Smooth muscle cell (in vitro differentiated cells): ENCODE measurements around the gene PLD1. TPM values are rescaled to one million over a fixed set of nuclear protein-coding genes. Genes with fewer than 3 reads are reported as not detected.
"Not testable (repeated sequence)": the region's sequence is repeated elsewhere in the genome, so short reads cannot be mapped to it uniquely, and the experiment has no call there.

ENCODE experiments used
- DNase-seq: peaks from one replicate; lab custom pipeline; 2025; ENCODE audit not compliant: unreplicated experiment; lab: John Stamatoyannopoulos, UW
- H2AFZ ChIP-seq: fragments of 200-600 bp; sonication (generic); 2 replicates; pipeline ENCODE4 v1.6.0; 2016; ENCODE audit warnings: antibody characterized with exemption, low read depth, mild to moderate bottlenecking
- H3F3A ChIP-seq: fragments of 200-600 bp; sonication (generic); 2 replicates; pipeline ENCODE4 v1.6.0; 2017; ENCODE audit warnings: antibody characterized with exemption, low read depth
- H3K27ac ChIP-seq: fragments of 200-600 bp; sonication (generic); 2 replicates; pipeline ENCODE4 v1.5.1; 2016; ENCODE audit warnings: low read depth, mild to moderate bottlenecking
- H3K27me3 ChIP-seq: fragments of 200-600 bp; sonication (generic); 2 replicates; pipeline ENCODE4 v1.6.1; 2016; ENCODE audit warnings: low read depth, mild to moderate bottlenecking
- H3K36me3 ChIP-seq: fragments of 200-600 bp; sonication (generic); 2 replicates; pipeline ENCODE4 v1.5.1; 2016; ENCODE audit warnings: low read depth
- H3K4me1 ChIP-seq: fragments of 200-600 bp; sonication (generic); 2 replicates; pipeline ENCODE4 v1.5.1; 2016; ENCODE audit warnings: low read depth
- H3K4me2 ChIP-seq: fragments of 200-600 bp; sonication (generic); 2 replicates; pipeline ENCODE4 v1.6.0; 2016; ENCODE audit warnings: mild to moderate bottlenecking
- H3K4me3 ChIP-seq: fragments of 200-600 bp; sonication (generic); 2 replicates; pipeline ENCODE4 v1.5.1; 2016; ENCODE audit warnings: mild to moderate bottlenecking
- H3K79me2 ChIP-seq: fragments of 200-600 bp; sonication (generic); 2 replicates; pipeline ENCODE4 v1.6.0; 2016; ENCODE audit warnings: low read depth, mild to moderate bottlenecking
- H3K9ac ChIP-seq: fragments of 200-600 bp; sonication (generic); 2 replicates; pipeline ENCODE4 v1.6.0; 2016; ENCODE audit warnings: low read depth
- H3K9me3 ChIP-seq: fragments of 200-600 bp; sonication (generic); replicated peaks from 2 replicates; pipeline ENCODE4 v1.5.1; 2016; ENCODE audit warnings: low read depth
- H4K20me1 ChIP-seq: fragments of 200-600 bp; sonication (generic); 2 replicates; pipeline ENCODE4 v1.6.0; 2016; ENCODE audit warnings: low read depth
- WGBS: methylation state at CpG from one replicate; pipeline ENCODE4 v1.1.7; 2016; ENCODE audit warnings: low lambda C conversion rate; 5-methylcytosine and 5-hydroxymethylcytosine counted together
- polyA plus RNA-seq: library from polyadenylated mRNA; unstranded; fragments of >200 nt; fragmentation: Nextera tagmentation; extraction: Ambion mirVana; gene quantifications from 2 replicates; pipeline ENCODE4 v1.2.1, GENCODE V29; 2016
- total RNA-seq: library from RNA; depleted of rRNA; stranded (reverse); fragments of >200 nt; gene quantifications from 2 replicates; pipeline ENCODE4 v1.2.3, GENCODE V29; 2014
- TF ChIP-seq, protein P1 (sequence below): fragments of 200-600 bp; sonication (generic); IDR thresholded peaks from 2 replicates; pipeline ENCODE4 v1.5.1; 2017; ENCODE audit warnings: borderline replicate concordance, mild to moderate bottlenecking, antibody characterized with exemption; ENCODE audit not compliant: insufficient read depth, poor library complexity, severe bottlenecking

Gene PLD1
- total and polyA plus RNA-seq, 2 experiments from 2014 or later: 15.2 to 36.1 TPM

DNA sequence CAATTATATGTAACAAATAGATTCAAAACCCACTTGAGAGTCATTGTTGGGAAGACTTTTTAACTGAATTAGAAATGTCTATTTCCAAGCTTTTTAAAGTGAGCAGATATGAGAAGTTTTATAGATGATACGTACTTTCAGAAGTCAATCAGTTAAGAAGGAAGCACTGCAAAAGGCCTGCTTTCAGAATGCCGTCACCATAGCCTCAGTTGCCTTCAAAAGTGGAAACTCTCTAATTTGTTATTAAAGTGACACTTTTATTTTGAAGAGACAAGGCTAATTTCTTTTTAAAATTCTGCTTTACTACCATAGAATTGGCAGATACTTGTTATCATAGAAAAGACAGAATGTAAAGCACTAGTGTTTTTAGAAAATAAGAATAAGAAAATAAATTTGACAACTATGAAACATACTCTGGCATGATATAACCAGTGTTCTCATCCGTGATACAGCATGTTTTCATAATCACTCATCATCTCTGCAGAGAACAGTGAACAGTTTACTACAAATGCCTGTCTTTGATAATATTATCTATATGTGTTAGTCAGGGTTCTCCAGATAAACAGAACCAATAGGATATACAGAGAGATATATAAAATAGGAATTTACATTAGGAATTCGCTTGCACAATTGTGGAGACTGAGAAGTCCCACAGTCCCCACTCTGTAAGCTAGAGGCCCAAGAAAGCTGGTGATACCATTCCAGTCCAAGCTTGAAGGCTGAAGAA lies 7.0 kb upstream of the PLD1 start:
- Histone ChIP-seq H3K79me2 (no peaks in the 10 kb centered on the region), H3K27me3 (no peaks in the 10 kb centered on the region), H3K27ac (peak overlapping the region; percentile 50), H3K36me3 (no peaks in the 10 kb centered on the region), H2AFZ (peak overlapping the region; percentile 29), H3K4me2 (no peak overlapping the region), H3K4me3 (no peak overlapping the region), H3F3A (peaks cover 13% of the 10 kb centered on the region), H3K4me1 (no peaks in the 10 kb centered on the region), H3K9me3 (no peaks in the 10 kb centered on the region), H4K20me1 (no peaks in the 10 kb centered on the region), H3K9ac (no peak overlapping the region)
- DNase-seq: no peak
- TF ChIP-seq, protein P1, sequence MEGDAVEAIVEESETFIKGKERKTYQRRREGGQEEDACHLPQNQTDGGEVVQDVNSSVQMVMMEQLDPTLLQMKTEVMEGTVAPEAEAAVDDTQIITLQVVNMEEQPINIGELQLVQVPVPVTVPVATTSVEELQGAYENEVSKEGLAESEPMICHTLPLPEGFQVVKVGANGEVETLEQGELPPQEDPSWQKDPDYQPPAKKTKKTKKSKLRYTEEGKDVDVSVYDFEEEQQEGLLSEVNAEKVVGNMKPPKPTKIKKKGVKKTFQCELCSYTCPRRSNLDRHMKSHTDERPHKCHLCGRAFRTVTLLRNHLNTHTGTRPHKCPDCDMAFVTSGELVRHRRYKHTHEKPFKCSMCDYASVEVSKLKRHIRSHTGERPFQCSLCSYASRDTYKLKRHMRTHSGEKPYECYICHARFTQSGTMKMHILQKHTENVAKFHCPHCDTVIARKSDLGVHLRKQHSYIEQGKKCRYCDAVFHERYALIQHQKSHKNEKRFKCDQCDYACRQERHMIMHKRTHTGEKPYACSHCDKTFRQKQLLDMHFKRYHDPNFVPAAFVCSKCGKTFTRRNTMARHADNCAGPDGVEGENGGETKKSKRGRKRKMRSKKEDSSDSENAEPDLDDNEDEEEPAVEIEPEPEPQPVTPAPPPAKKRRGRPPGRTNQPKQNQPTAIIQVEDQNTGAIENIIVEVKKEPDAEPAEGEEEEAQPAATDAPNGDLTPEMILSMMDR: no peak
- WGBS: 55% methylated on average over 4 of the region's 4 CpGs

DNA sequence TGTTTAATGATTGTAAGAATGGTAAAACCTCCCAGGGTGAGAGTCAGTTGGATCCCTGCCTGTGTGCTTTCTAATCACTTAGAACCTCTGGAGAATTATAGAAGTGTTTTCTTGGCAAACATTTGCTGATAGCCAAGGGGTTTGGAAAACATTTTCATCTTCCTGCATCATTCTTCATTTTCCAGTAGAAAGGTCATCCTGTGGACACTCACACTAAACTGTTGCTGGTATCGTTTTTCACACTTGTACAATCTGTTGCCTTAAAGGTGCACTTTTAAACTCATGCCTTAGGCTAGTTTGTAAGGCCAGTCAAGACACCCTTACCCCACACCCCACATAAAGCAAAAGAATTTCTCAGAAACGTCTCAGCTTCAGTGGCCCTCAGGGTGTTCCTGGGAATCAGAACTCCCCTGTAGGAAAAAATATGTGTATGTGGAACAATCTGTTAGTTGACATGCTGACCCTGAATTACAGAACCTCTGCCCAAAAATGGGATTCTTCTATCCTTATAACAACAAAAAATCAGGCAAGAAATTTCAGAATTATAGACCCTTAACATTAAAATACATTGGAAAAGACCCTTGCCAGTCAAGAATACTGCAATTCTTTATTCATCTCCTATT lies 5.8 kb upstream of the PLD1 start:
- H3K4me3 ChIP-seq: no peak overlapping the region
- no peak overlapping the region for H3K4me2 ChIP-seq
- H4K20me1 ChIP-seq: no peaks in the 10 kb centered on the region
- no peaks in the 10 kb centered on the region for H3K36me3 ChIP-seq
- H2AFZ ChIP-seq: no peak overlapping the region
- H3K79me2 ChIP-seq: no peaks in the 10 kb centered on the region
- TF ChIP-seq, protein P1: no peak
- DNase-seq: no peak
- H3K27me3 ChIP-seq: no peaks in the 10 kb centered on the region
- WGBS: 43% methylated on average over 2 of the region's 2 CpGs
- H3K4me1 ChIP-seq: no peaks in the 10 kb centered on the region
- H3F3A ChIP-seq: peaks cover 7% of the 10 kb centered on the region
- peak overlapping the region; percentile 50 for H3K27ac ChIP-seq
- no peak overlapping the region for H3K9ac ChIP-seq
- no peaks in the 10 kb centered on the region for H3K9me3 ChIP-seq

DNA sequence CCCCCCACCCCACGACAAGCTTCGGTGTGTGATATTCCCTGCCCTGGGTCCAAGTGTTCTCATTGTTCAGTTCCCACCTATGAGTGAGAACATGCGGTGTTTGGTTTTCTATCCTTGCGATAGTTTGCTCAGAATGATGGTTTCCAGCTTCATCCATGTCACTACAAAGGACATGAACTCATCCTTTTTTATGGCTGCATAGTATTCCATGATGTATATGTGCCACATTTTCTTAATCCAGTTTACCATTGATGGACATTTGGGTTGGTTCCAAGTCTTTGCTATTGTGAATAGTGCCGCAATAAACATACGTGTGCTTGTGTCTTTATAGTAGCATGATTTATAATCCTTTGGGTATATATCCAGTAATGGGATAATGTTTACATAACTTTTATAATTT lies 4.4 kb upstream of the PLD1 start:
- H3K9ac ChIP-seq, H3K4me3 ChIP-seq, H4K20me1 ChIP-seq, H2AFZ ChIP-seq, H3K4me1 ChIP-seq, H3K79me2 ChIP-seq, H3K36me3 ChIP-seq, H3K9me3 ChIP-seq, H3K27me3 ChIP-seq, H3K27ac ChIP-seq, H3K4me2 ChIP-seq, DNase-seq: not testable (repeated sequence)
- 99% methylated on average over 6 of the region's 6 CpGs for WGBS
- peaks cover 13% of the 10 kb centered on the region for H3F3A ChIP-seq

DNA sequence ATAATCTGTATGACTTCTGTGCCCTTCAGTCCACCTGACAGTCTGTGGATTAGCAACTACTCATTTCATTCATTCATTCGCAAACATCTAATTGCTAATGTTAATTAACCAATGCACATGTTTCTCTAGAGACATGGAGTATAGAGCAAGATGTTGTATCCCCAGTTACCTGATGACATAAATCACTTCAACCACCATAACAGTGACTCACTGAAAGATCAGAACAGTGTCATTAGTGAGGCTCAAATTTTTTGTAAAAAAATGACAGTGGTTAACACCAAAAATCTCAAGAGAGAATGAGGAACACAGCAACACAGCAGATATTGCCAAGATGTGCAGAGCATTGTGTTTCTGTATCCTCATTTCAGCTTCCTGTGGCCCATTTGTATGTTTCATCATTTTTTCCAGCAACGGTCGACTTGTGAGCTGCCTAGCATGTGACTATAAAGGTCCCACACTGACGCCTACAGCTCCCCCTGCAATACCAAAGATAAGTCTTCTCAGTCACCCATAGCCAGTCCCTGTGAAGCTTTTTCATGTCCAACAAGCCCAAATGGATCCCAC lies 3.7 kb upstream of the PLD1 start:
- Histone ChIP-seq H4K20me1 (no peaks in the 10 kb centered on the region), H3K4me3 (no peak overlapping the region), H3K9ac (no peak overlapping the region), H3K36me3 (no peaks in the 10 kb centered on the region), H3K27ac (peak overlapping the region; percentile 95), H3F3A (peaks cover 13% of the 10 kb centered on the region), H3K4me1 (no peaks in the 10 kb centered on the region), H3K27me3 (no peaks in the 10 kb centered on the region), H3K4me2 (no peak overlapping the region), H3K79me2 (no peaks in the 10 kb centered on the region), H3K9me3 (no peaks in the 10 kb centered on the region), H2AFZ (no peak overlapping the region)
- WGBS: 47% methylated on average over 4 of the region's 4 CpGs
- TF ChIP-seq, protein P1: no peak
- no peak for DNase-seq
